ENCODE measurements around the gene PIBF1. TPM values are rescaled to one million over a fixed set of nuclear protein-coding genes. Genes with fewer than 3 reads are reported as not detected.

PIBF1 gene
- total and polyA plus RNA-seq, 2 of the 4 experiments (the other 2 are of a cell fraction), result 5.1 to 13.3 TPM

DNA sequence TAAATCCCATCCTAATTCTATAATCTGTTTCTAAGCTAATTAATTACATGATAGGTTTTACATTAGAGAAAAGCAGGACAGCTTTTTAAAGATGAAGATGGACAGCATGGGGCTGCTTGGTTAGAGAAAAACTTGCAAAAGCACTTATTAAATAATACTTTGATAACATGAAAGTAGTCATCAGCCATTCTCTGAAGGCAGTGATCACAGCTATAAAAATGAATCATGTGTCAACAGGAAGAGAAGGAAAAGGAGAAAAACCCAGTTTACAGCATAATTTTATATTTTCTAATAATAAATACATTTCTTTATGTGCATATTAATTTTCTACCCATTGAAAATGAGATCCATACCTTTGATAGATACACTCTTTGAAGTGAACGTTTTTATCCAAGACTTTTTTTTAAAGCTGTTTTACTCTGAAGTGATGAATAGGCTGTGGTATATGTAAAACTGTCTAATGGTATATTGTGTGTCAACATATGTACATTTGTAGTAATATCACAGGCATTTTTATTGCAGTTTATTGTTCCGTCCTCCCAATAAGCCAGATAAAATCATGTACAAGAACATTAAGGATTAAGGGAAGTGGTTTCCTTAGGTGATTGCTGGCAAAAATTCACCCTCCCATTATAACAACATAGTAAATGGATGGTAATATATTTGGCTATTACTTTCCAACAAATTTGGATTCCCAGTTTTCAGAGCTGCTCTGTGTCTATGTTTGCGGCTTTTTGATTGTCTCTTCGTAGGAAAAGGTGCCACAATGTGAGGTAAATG, 275.5 kb downstream of the PIBF1 start:
- Histone ChIP-seq H3K23ac (ENCODE audit: low read depth, low read length) (no peak overlapping the region), H3K4me1 (ENCODE audit: control insufficient read depth, insufficient read depth, low read length) (peaks cover 3% of the 10 kb centered on the region; the same call in 1 of the 2 replicates), H3K4ac (ENCODE audit: low read depth, low read length) (no peak overlapping the region), H2BK120ac (ENCODE audit: low read depth, low read length) (no peak overlapping the region), H3K9me3 (ENCODE audit: control insufficient read depth, insufficient read depth, low read length) (no peaks in the 10 kb centered on the region), H3K27ac (ENCODE audit: insufficient read depth, low read length) (no peak overlapping the region), H3K79me1 (ENCODE audit: low read depth in 1 of 2, low read length in 2 of 2) (peaks cover 9 to 23% of the 10 kb centered on the region in 2 experiments), H2BK20ac (ENCODE audit: low read depth, low read length) (no peak overlapping the region), H4K20me1 (ENCODE audit: insufficient read depth, low read length) (no peaks in the 10 kb centered on the region), H3K27me3 (ENCODE audit: control insufficient read depth, insufficient read depth, low read length) (no peaks in the 10 kb centered on the region), H2BK5ac (ENCODE audit: low read depth, low read length, poor library complexity, severe bottlenecking) (no peak overlapping the region), H3K36me3 (ENCODE audit: control insufficient read depth, insufficient read depth, low read length) (peaks cover 5% of the 10 kb centered on the region), H3K4me3 (ENCODE audit: insufficient read depth, low read depth, low read length) (no peak overlapping the region), H3K9ac (ENCODE audit: low read depth, low read length) (no peak overlapping the region), H4K91ac (ENCODE audit: insufficient read depth, low read depth, low read length) (no peak overlapping the region), H3K14ac (replicated peaks; ENCODE audit: low read depth, low read length) (no peak overlapping the region), H4K5ac (ENCODE audit: low read depth, low read length) (no peak overlapping the region), H4K8ac (ENCODE audit: low read depth in 2 of 2, low read length in 2 of 2) (no peak overlapping the region), H3K18ac (ENCODE audit: low read depth, low read length) (no peak overlapping the region), H2AFZ (replicated peaks; ENCODE audit: low read length, poor library complexity) (no peak overlapping the region), H2AK5ac (ENCODE audit: low read depth, low read length) (no peak overlapping the region), H3K4me2 (ENCODE audit: low read depth, low read length) (no peak overlapping the region), H3K9me1 (ENCODE audit: insufficient read depth, low read length) (0 out of 2 replicates have a peak, but pooled peaks cover 3% of the 10 kb centered on the region), H3K56ac (ENCODE audit: extremely low read depth, insufficient read depth, low read length) (no peak overlapping the region), H2AK9ac (replicated peaks; ENCODE audit: low read depth, low read length, poor library complexity) (no peak overlapping the region), H2BK15ac (ENCODE audit: low read depth, low read length) (no peak overlapping the region)
- ChIA-PET POLR2A (ENCODE audit: unreplicated experiment) (no interaction called here), CTCF (interaction anchor here (0.6 to 0.9 kb wide), 2 partner anchors 191 to 336 kb away, joined by 3 to 4 read pairs; no protein-coding TSS in a partner anchor)
- no peak for ATAC-seq (ENCODE audit: low read depth)
- intact Hi-C loops (cut with micrococcal nuclease), result loop anchor here (2.0 to 10.0 kb wide), 3 partner anchors 217 to 359 kb away; no protein-coding TSS in a partner anchor
- BruUV-seq (replicated peaks), result no TSS peak
- in situ Hi-C loops (cut with MboI; ENCODE audit: low sequenced_read_pairs), result no loop called here
- dilution Hi-C loops (cut with HindIII; ENCODE audit: low sequenced_read_pairs, unreplicated experiment), result no loop called here
- WGBS, 2 experiments (ENCODE audit: extremely low coverage in 2 of 2, insufficient read length in 1 of 2), result no CpG with 5 or more reads among the region's 4 CpGs
- no peak for TF ChIP-seq SMC3 (IDR thresholded peaks at IDR 0.05; ENCODE audit: low read depth, low read length)
- no peak for TF ChIP-seq FOS (IDR thresholded peaks at IDR 0.05; ENCODE audit: low read depth, low read length)
- no peak for TF ChIP-seq RAD21 (IDR thresholded peaks at IDR 0.05; ENCODE audit: low read length)
- TF ChIP-seq, protein P1, sequence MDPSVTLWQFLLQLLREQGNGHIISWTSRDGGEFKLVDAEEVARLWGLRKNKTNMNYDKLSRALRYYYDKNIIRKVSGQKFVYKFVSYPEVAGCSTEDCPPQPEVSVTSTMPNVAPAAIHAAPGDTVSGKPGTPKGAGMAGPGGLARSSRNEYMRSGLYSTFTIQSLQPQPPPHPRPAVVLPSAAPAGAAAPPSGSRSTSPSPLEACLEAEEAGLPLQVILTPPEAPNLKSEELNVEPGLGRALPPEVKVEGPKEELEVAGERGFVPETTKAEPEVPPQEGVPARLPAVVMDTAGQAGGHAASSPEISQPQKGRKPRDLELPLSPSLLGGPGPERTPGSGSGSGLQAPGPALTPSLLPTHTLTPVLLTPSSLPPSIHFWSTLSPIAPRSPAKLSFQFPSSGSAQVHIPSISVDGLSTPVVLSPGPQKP (IDR thresholded peaks at IDR 0.05; ENCODE audit: borderline replicate concordance, low read depth, low read length), result no peak
- no peak for TF ChIP-seq NFE2L2 (IDR thresholded peaks at IDR 0.05; ENCODE audit: low read depth, low read length)
- TF ChIP-seq, protein P2, sequence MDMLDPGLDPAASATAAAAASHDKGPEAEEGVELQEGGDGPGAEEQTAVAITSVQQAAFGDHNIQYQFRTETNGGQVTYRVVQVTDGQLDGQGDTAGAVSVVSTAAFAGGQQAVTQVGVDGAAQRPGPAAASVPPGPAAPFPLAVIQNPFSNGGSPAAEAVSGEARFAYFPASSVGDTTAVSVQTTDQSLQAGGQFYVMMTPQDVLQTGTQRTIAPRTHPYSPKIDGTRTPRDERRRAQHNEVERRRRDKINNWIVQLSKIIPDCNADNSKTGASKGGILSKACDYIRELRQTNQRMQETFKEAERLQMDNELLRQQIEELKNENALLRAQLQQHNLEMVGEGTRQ (IDR thresholded peaks at IDR 0.05; ENCODE audit: low read depth, low read length), result no peak
- no peak for TF ChIP-seq MAFK (IDR thresholded peaks at IDR 0.05; ENCODE audit: low read depth, low read length)
- no peak for TF ChIP-seq RCOR1 (IDR thresholded peaks at IDR 0.05; ENCODE audit: insufficient replicate concordance, low read length)
- TF ChIP-seq POLR2A (IDR thresholded peaks at IDR 0.05; ENCODE audit: low read depth, low read length), result no peak
- no peak for TF ChIP-seq CHD1 (IDR thresholded peaks at IDR 0.05; ENCODE audit: low read depth, low read length)
- no peak for TF ChIP-seq CEBPB (IDR thresholded peaks at IDR 0.05; ENCODE audit: low read depth, low read length)
- no peak for TF ChIP-seq MAZ (IDR thresholded peaks at IDR 0.05; ENCODE audit: borderline replicate concordance, low read depth, low read length)
- no peak for TF ChIP-seq RFX5 (IDR thresholded peaks at IDR 0.05; ENCODE audit: low read depth, low read length)
- no peak for TF ChIP-seq MXI1 (IDR thresholded peaks at IDR 0.05; ENCODE audit: borderline replicate concordance, low read depth, low read length)
- no peak for DNase-seq

Measured in IMR-90 (cell line).